NCI-H1417 treated with DMSO at 0.1 percent for 48 hours (cell line): ENCODE data around the gene G6PD.

Experiments used
- DNase-seq: peaks from one replicate; lab custom pipeline; 2025; lab: John Stamatoyannopoulos, UW

Gene G6PD

GRCh38 chrX:154487518-154488290 lies 58.9 kb downstream of the G6PD start:
- DNase-seq = no peak

GRCh38 chrX:154486396-154487207 lies 60.0 kb downstream of the G6PD start, which contains the start of gene UBL4A:
TSS of gene UBL4A (minus strand) at chrX:154486615. CDS start at chrX:154486584, 31 bp downstream.
- DNase-seq = no peak

- DNase-seq = no peak
Observed at GRCh38 chrX:154486052-154486395, 60.6 kb downstream of the G6PD start.

- DNase-seq = no peak
Observed at GRCh38 chrX:154485150-154486051, 61.2 kb downstream of the G6PD start.

GRCh38 chrX:154484255-154485149 lies 62.1 kb downstream of the G6PD start:
- no peak for DNase-seq

GRCh38 chrX:154483325-154483724 lies 63.3 kb downstream of the G6PD start:
- DNase-seq = no peak

- no peak for DNase-seq
Observed at GRCh38 chrX:154482786-154483185, 63.9 kb downstream of the G6PD start.

GRCh38 chrX:154481911-154482601 lies 64.6 kb downstream of the G6PD start:
- DNase-seq = no peak
